T-helper 2 cell treated with Interferon-gamma antibody and Interleukin-4, amounts not matched to agents 5 μg/mL and 100 μg/mL, for 36 hours (primary cell): Measurements from ENCODE around the gene MED26.
A peak's percentile ranks its signal among the peaks of the same experiment; 100 is the strongest.
"Not testable (repeated sequence)": the region's sequence is repeated elsewhere in the genome, so short reads cannot be mapped to it uniquely, and the experiment has no call there.

ENCODE experiments used
- DNase-seq: peaks from one replicate; pipeline ENCODE4 v3.0.0; 2021; ENCODE audit warnings: low spot score
- H3K27ac Mint-ChIP-seq: one replicate; pipeline ENCODE4 v1.8.0; 2021; ENCODE audit warnings: mild to moderate bottlenecking, mixed read lengths
- H3K27me3 Mint-ChIP-seq: one replicate; pipeline ENCODE4 v1.8.0; 2021; ENCODE audit warnings: low read depth, mixed read lengths
- H3K36me3 Mint-ChIP-seq: one replicate; pipeline ENCODE4 v1.8.0; 2021; ENCODE audit warnings: low read depth, mixed read lengths
- H3K4me1 Mint-ChIP-seq: one replicate; pipeline ENCODE4 v1.8.0; 2021; ENCODE audit warnings: low read depth, mixed read lengths
- H3K4me3 Mint-ChIP-seq: one replicate; pipeline ENCODE4 v1.8.0; 2022; ENCODE audit warnings: mild to moderate bottlenecking, moderate library complexity, mixed read lengths
- H3K9me3 Mint-ChIP-seq: one replicate; pipeline ENCODE4 v1.8.0; 2021; ENCODE audit warnings: mixed read lengths

The MED26 gene

GRCh38 chr19:16559780-16560276 is 68.2 kb downstream of the MED26 start:
- H3K27ac Mint-ChIP-seq: peak overlapping the region; percentile 19
- peaks cover 50% of the 10 kb centered on the region for H3K36me3 Mint-ChIP-seq
- no peak overlapping the region for H3K4me3 Mint-ChIP-seq

DNA sequence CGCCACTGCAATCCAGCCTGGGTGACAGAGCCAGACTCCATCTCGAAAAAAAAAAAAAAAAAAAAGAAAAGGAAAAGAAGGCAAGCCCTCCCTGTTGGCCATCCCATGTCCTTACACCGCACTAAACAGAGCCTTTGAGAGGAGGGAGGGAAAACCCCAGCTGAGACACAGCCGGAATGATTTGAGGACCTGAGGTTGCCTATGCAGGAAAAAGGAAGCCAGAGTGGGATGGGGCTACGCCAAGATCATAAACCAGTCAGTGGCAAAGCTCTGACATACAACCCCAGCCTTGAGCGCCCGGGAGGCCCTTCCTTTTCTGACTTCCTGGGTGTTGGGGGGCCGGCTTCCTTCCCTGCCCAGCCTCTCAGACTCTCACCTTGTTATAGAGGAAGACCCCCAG is 73.2 kb downstream of the MED26 start:
- H3K27me3 Mint-ChIP-seq: no peaks in the 10 kb centered on the region
- H3K4me1 Mint-ChIP-seq: peaks cover 4% of the 10 kb centered on the region
- DNase-seq: no peak
- peaks cover 44% of the 10 kb centered on the region for H3K36me3 Mint-ChIP-seq
- no peak overlapping the region for H3K27ac Mint-ChIP-seq
- H3K9me3 Mint-ChIP-seq: no peaks in the 10 kb centered on the region
- H3K4me3 Mint-ChIP-seq: no peak overlapping the region

More at GRCh38 chr19:16559780-16560276, 68.2 kb downstream of the MED26 start:
- Mint-ChIP-seq H3K9me3 (no peaks in the 10 kb centered on the region), H3K4me1 (peaks cover 8% of the 10 kb centered on the region), H3K27me3 (no peaks in the 10 kb centered on the region)
- no peak for DNase-seq

DNA sequence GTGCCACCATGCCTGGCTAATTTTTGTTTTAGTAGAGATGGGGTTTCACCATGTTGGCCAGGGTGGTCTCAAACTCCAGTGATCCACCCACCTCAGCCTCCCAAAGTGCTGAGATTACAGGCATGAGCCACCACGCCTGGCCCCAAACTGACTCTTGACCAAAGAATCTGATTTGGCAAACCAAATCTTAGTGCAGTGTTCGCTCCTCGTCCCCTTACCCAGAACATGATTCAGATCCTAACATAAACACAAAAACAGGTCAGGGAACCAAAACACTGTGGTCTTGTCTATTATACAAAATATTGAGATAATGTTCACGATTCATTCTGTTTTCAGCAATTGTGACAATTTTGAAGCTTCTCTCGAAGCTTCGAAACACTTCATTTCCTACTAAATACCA is 76.1 kb downstream of the MED26 start:
- H3K27ac Mint-ChIP-seq, H3K4me1 Mint-ChIP-seq, DNase-seq, H3K4me3 Mint-ChIP-seq, H3K9me3 Mint-ChIP-seq, H3K27me3 Mint-ChIP-seq: not testable (repeated sequence)
- H3K36me3 Mint-ChIP-seq: peaks cover 40% of the 10 kb centered on the region

DNA sequence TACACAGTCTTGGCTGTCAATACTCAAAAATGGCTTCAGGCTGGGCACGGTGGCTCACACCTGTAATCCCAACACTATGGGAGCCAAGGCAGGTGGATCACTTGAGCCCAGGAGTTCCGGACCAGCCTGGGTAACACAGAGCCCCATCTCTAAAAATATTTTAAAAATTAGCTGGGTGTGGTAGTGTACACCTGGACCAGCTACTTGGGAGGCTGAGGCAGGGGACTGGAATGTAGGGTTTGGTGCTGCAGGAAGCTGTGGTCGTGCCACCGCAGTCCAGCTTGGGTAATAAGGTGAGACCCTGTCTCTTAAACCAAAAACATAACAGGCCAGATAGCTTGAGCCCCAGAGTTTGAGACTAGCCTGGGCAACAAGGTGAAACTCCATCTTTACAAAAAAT is 79.0 kb downstream of the MED26 start:
- H3K27ac Mint-ChIP-seq: no peak overlapping the region
- H3K27me3 Mint-ChIP-seq: no peaks in the 10 kb centered on the region
- no peak for DNase-seq
- peaks cover 29% of the 10 kb centered on the region for H3K36me3 Mint-ChIP-seq
- peaks cover 12% of the 10 kb centered on the region for H3K4me1 Mint-ChIP-seq
- H3K4me3 Mint-ChIP-seq: no peak overlapping the region
- no peaks in the 10 kb centered on the region for H3K9me3 Mint-ChIP-seq

GRCh38 chr19:16544473-16545231 is 83.4 kb downstream of the MED26 start:
- H3K9me3 Mint-ChIP-seq: no peaks in the 10 kb centered on the region
- peaks cover 23% of the 10 kb centered on the region for H3K36me3 Mint-ChIP-seq
- peaks cover 26% of the 10 kb centered on the region for H3K4me1 Mint-ChIP-seq
- DNase-seq: no peak
- H3K27ac Mint-ChIP-seq: peak overlapping the region; percentile 57
- peak overlapping the region; percentile 22 for H3K4me3 Mint-ChIP-seq
- H3K27me3 Mint-ChIP-seq: no peaks in the 10 kb centered on the region

GRCh38 chr19:16543734-16544133 is 84.3 kb downstream of the MED26 start:
- not testable (repeated sequence) for H3K27me3 Mint-ChIP-seq, DNase-seq, H3K9me3 Mint-ChIP-seq
- Mint-ChIP-seq H3K4me1 (peaks cover 30% of the 10 kb centered on the region), H3K27ac (peak overlapping the region; percentile 94), H3K4me3 (peak overlapping the region; percentile 96), H3K36me3 (peaks cover 26% of the 10 kb centered on the region)

DNA sequence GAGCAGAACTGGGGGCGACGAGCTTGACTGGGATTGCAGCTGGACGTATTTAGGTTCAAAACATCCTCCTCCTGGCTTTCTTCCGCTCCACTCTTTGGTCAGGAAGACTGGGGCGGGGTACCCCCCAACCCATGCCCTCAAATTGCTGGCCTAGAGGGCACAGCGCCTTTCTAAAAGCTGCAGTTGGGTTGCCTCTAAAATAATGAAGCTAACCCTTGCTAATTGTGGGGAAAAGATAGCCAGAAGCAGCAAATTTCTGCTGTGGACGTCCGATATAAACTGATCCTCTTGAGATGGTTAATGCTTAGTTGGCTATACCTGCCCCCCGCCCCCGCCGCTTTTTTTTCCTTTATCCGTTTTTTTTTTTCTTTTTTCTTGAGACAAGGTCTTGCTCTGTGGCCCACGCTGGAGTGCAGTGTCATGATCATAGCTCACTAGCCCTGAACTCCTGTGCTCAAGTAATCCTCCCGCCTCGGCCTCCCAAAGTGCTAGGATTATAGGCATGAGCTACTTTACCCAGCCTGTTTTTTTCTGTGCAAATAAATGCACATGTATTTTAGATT is 85.0 kb downstream of the MED26 start:
- peaks cover 35% of the 10 kb centered on the region for H3K4me1 Mint-ChIP-seq
- peak overlapping the region; percentile 96 for H3K4me3 Mint-ChIP-seq
- H3K9me3 Mint-ChIP-seq: no peaks in the 10 kb centered on the region
- H3K27me3 Mint-ChIP-seq: no peaks in the 10 kb centered on the region
- H3K36me3 Mint-ChIP-seq: peaks cover 34% of the 10 kb centered on the region
- H3K27ac Mint-ChIP-seq: peak overlapping the region; percentile 94
- DNase-seq: no peak

GRCh38 chr19:16542045-16542909 is 85.7 kb downstream of the MED26 start, which contains the start of gene CHERP:
TSS of gene CHERP (minus strand) at chr19:16542437. CDS start at chr19:16542378, 59 bp downstream.
- no peaks in the 10 kb centered on the region for H3K9me3 Mint-ChIP-seq
- peaks cover 41% of the 10 kb centered on the region for H3K36me3 Mint-ChIP-seq
- peaks cover 37% of the 10 kb centered on the region for H3K4me1 Mint-ChIP-seq
- peak within 1 kb of the TSS; percentile 96 for H3K4me3 Mint-ChIP-seq
- peak; percentile 94 for DNase-seq
- H3K27ac Mint-ChIP-seq: peak within 1 kb of the TSS; percentile 94
- H3K27me3 Mint-ChIP-seq: no peaks in the 10 kb centered on the region

DNA sequence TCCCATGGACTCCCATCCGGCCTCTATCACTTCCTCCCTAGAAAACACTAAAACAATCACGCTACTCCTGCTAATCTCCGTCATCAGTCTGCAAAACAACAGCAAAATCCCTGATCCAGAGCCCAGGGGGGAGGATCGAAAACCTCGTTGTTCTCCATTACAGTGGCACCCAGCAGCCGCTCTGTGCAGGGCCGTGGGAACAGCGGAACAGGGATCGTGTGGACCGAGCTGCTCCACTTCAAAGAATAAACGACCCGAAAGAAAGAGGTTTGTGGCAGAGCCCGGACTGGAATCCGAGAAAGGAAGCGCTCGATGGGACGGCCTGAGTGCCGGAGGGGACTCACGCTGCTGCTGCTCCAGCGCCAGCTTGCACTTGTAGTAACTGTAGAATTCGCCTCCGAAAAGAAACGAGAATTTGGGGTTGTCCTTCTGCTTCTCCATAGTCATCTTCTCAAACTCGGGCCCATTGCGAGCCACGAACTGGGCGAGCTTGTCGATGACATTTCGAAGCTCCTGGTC is 86.4 kb downstream of the MED26 start:
- H3K36me3 Mint-ChIP-seq: peaks cover 45% of the 10 kb centered on the region
- H3K9me3 Mint-ChIP-seq: no peaks in the 10 kb centered on the region
- DNase-seq: no peak
- peaks cover 39% of the 10 kb centered on the region for H3K4me1 Mint-ChIP-seq
- H3K27me3 Mint-ChIP-seq: no peaks in the 10 kb centered on the region
- peak overlapping the region; percentile 82 for H3K4me3 Mint-ChIP-seq
- peak overlapping the region; percentile 61 for H3K27ac Mint-ChIP-seq

- no peaks in the 10 kb centered on the region for H3K27me3 Mint-ChIP-seq
- H3K4me1 Mint-ChIP-seq: peaks cover 39% of the 10 kb centered on the region
- peaks cover 51% of the 10 kb centered on the region for H3K36me3 Mint-ChIP-seq
Measured at GRCh38 chr19:16540948-16541347, 87.1 kb downstream of the MED26 start.

DNA sequence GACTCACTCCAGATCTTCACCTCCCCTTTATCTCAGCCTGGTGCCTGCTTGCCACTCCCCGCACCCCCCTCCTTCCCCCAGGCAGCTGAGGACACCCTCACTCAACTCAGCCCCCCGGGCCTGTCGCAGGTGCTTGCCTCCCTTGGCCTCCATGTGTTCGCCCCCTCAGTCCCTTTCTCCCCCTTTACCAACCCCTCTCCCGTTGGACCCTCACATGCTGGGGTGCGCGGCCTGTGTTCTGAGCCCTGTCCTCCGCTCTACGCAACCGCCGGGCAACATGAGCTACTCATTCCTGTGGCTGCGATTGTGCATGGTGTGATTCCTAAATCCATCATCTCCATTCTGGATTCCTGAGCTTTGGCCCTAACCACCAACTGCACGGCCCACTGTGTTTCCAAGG is 90.9 kb downstream of the MED26 start:
- DNase-seq: no peak
- Mint-ChIP-seq H3K36me3 (peaks cover 63% of the 10 kb centered on the region), H3K27ac (no peak overlapping the region), H3K4me3 (no peak overlapping the region), H3K9me3 (no peaks in the 10 kb centered on the region), H3K4me1 (peaks cover 26% of the 10 kb centered on the region), H3K27me3 (no peaks in the 10 kb centered on the region)

More at GRCh38 chr19:16540948-16541347, 87.1 kb downstream of the MED26 start:
- DNase-seq: no peak
- peak overlapping the region; percentile 61 for H3K27ac Mint-ChIP-seq
- peak overlapping the region; percentile 82 for H3K4me3 Mint-ChIP-seq
- no peaks in the 10 kb centered on the region for H3K9me3 Mint-ChIP-seq

GRCh38 chr19:16536130-16536529 is 91.9 kb downstream of the MED26 start:
- H3K27ac Mint-ChIP-seq: no peak overlapping the region
- DNase-seq: no peak
- no peaks in the 10 kb centered on the region for H3K9me3 Mint-ChIP-seq
- H3K36me3 Mint-ChIP-seq: peaks cover 66% of the 10 kb centered on the region
- peaks cover 21% of the 10 kb centered on the region for H3K4me1 Mint-ChIP-seq
- H3K4me3 Mint-ChIP-seq: no peak overlapping the region
- no peaks in the 10 kb centered on the region for H3K27me3 Mint-ChIP-seq

GRCh38 chr19:16535381-16535780 is 92.6 kb downstream of the MED26 start:
- H3K27ac Mint-ChIP-seq: no peak overlapping the region

More at GRCh38 chr19:16535381-16535780, 92.6 kb downstream of the MED26 start:
- H3K4me1 Mint-ChIP-seq: peaks cover 19% of the 10 kb centered on the region
- H3K4me3 Mint-ChIP-seq: no peak overlapping the region
- DNase-seq: no peak
- peaks cover 66% of the 10 kb centered on the region for H3K36me3 Mint-ChIP-seq
- no peaks in the 10 kb centered on the region for H3K9me3 Mint-ChIP-seq
- no peaks in the 10 kb centered on the region for H3K27me3 Mint-ChIP-seq
